Measurements from ENCODE around the gene SLC24A5.

GRCh38 chr15:48126667-48127355 lies 6.0 kb downstream of the SLC24A5 start:
- TF ChIP-seq CTCF (IDR thresholded peaks at IDR 0.05): no peak
- no peak for TF ChIP-seq EZH2 (IDR thresholded peaks at IDR 0.05; ENCODE audit: borderline replicate concordance, insufficient read depth, low read depth, low read length, poor library complexity, severe bottlenecking)

All from B cell (primary cell).